Kidney epithelial cell (primary cell): ENCODE measurements around the gene POU2AF1. TPM values are rescaled to one million over a fixed set of nuclear protein-coding genes. Genes with fewer than 3 reads are reported as not detected.

ENCODE experiments used
- DNase-seq: peaks from one replicate; pipeline ENCODE4 v3.0.0-alpha.2; 2010; ENCODE audit warnings: low read depth
- H3K27me3 ChIP-seq: 2 replicates; pipeline ENCODE4 v1.6.0; 2011; ENCODE audit warnings: low read length; ENCODE audit not compliant: control insufficient read depth, insufficient read depth
- H3K36me3 ChIP-seq: 2 replicates; pipeline ENCODE4 v1.5.1; 2011; ENCODE audit warnings: low read length; ENCODE audit not compliant: control insufficient read depth, insufficient read depth
- H3K4me3 ChIP-seq: 2 replicates; pipeline ENCODE4 v1.5.1; 2011; ENCODE audit warnings: low read depth, mild to moderate bottlenecking, control low read depth, low read length
- total RNA-seq: library from RNA; depleted of rRNA; stranded (reverse); fragments of >200 nt; gene quantifications from 2 replicates; pipeline ENCODE4 v1.2.3, GENCODE V29; 2015
- TF ChIP-seq, protein P1 (sequence below): IDR thresholded peaks from 2 replicates; pipeline ENCODE4 v1.5.1; 2011; ENCODE audit warnings: mild to moderate bottlenecking, moderate library complexity, low read length, control low read depth, inconsistent platforms; ENCODE audit not compliant: insufficient read depth, poor library complexity, severe bottlenecking

The POU2AF1 gene
- total RNA-seq, 1 donor from 2014 or later: not detected

DNA sequence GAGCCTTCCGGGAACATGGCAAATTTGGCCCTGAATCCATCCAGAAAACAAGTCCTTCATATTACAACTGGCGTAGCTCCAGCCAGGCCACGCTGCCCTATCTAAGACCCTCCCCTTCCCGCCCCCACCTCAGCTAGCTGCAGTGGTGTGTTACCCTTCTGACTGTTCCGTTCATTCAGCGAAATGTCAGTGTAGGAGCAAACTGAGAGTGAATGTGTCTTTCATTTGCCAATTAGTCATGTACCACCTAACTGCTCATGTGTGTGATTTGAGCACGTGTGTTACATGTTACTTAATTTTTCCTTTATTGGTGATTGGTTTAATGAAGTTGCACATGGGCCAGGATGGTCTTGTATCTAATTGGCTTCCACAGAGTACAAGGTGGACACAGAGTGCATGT, 34.8 kb upstream of the POU2AF1 start:
- DNase-seq: no peak
- no peaks in the 10 kb centered on the region for H3K36me3 ChIP-seq
- no peak overlapping the region for H3K4me3 ChIP-seq
- TF ChIP-seq, protein P1, sequence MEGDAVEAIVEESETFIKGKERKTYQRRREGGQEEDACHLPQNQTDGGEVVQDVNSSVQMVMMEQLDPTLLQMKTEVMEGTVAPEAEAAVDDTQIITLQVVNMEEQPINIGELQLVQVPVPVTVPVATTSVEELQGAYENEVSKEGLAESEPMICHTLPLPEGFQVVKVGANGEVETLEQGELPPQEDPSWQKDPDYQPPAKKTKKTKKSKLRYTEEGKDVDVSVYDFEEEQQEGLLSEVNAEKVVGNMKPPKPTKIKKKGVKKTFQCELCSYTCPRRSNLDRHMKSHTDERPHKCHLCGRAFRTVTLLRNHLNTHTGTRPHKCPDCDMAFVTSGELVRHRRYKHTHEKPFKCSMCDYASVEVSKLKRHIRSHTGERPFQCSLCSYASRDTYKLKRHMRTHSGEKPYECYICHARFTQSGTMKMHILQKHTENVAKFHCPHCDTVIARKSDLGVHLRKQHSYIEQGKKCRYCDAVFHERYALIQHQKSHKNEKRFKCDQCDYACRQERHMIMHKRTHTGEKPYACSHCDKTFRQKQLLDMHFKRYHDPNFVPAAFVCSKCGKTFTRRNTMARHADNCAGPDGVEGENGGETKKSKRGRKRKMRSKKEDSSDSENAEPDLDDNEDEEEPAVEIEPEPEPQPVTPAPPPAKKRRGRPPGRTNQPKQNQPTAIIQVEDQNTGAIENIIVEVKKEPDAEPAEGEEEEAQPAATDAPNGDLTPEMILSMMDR: no peak
- H3K27me3 ChIP-seq: no peaks in the 10 kb centered on the region

DNA sequence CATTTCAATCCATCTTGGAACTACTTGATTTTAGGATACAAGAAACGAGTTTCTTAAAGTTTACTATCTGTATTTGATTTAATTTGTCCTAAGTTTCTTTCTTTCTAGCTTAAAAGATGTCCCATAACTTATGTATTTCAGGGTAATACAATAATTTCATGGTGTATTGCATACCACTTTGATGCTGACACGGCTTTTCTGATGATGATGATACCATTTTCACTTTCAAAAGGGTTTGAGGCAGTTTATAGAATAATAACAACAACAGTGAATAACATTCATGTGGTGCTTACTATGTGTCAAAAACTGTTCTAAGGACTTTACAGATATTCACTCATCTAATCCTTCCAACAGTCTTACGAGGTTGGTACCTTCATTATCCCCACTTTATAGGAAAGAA, 33.2 kb upstream of the POU2AF1 start:
- no peaks in the 10 kb centered on the region for H3K27me3 ChIP-seq
- H3K4me3 ChIP-seq: no peak overlapping the region
- TF ChIP-seq, protein P1: no peak
- H3K36me3 ChIP-seq: no peaks in the 10 kb centered on the region
- no peak for DNase-seq

DNA sequence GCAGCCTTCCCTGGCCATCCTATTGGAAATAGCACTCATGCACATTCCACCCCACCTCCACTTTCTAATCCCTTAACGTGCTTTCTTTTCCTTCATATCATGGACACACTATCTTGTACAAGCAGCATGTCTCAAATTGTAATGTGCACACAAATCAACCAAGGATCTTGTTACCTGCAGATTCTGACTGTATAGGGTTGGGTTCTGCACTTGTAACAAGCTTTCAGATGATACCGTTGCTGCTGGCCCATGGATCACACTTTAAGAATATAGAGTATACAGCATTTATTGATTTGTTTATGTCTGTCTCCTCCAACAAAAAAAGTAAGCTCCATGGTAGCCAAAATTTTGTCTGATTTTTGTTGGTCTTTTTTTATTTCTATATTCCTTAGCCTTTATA, 32.4 kb upstream of the POU2AF1 start:
- Histone ChIP-seq H3K36me3 (no peaks in the 10 kb centered on the region), H3K27me3 (no peaks in the 10 kb centered on the region), H3K4me3 (no peak overlapping the region)
- DNase-seq: no peak
- TF ChIP-seq, protein P1: no peak

DNA sequence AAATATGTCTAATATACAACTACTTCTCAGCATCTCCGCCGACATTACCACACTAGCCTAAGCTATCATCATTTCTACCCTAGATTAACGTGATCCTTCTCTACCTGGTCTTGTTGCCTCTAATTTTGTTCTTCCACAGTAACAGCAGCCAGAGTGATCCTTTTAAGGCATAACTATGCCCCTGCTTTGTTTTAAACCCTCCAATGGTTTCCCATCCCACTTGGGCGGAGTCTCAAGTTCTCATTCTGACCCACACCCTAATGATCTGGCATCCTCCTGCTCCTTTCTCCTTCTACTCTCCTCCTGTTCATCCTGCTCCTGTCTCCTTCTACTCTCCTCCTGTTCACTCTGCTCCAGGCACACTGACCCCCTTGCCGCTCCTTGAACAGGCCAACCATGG, 31.9 kb upstream of the POU2AF1 start:
- no peaks in the 10 kb centered on the region for H3K27me3 ChIP-seq
- TF ChIP-seq, protein P1: no peak
- no peak overlapping the region for H3K4me3 ChIP-seq

DNA sequence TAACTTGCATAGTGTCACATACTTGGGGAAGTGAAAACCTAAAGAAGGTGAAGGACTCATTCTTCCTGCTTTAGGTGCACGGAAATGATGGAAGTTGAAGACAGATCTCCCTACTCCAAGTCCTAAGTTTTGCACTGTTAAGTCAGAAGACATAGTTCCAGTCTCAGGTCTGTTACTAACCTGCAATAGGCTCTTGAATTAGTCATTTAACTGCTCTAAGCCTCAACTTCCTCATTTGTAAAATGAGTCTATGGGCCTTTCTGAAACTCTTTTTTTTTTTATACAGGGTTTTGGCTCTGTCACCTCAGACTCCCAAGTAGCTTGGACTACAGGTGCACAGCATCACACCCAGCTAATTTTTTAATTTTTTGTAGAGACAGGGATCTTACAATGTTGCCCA, 30.8 kb upstream of the POU2AF1 start:
- H3K27me3 ChIP-seq: no peaks in the 10 kb centered on the region
- no peak for DNase-seq
- no peak overlapping the region for H3K4me3 ChIP-seq
- TF ChIP-seq, protein P1: no peak
- no peaks in the 10 kb centered on the region for H3K36me3 ChIP-seq

More for the DNA sequence above, 31.9 kb upstream of the POU2AF1 start:
- DNase-seq: no peak
- no peaks in the 10 kb centered on the region for H3K36me3 ChIP-seq
